SIG-M5 (cell line): ENCODE measurements around the gene CCN2.
"Not testable (repeated sequence)": the region's sequence is repeated elsewhere in the genome, so short reads cannot be mapped to it uniquely, and the experiment has no call there.

Source experiments
- DNase-seq: peaks from one replicate; lab custom pipeline; 2025; lab: John Stamatoyannopoulos, UW

The CCN2 gene

GRCh38 chr6:131937703-131938631, 13.2 kb downstream of the CCN2 start:
- DNase-seq, result no peak

DNA sequence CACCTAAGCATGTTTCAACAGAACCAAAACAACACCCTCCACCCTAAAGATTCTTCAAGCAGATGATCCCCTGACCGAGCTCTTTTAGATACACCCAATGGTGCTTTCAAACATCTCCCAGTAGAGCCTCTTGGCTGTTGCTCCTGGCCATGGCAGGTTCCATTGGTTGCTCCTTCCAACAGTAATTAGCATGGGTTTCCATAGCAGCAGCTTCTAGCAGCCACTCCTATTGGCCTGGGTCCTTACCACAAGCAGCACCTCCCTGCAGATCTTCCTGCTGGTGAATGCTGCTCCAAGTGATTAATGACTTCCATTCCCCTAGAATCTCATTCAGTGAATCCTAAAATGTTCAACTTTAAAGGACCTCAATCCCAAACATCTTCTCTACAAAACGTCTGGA, 13.9 kb downstream of the CCN2 start:
- no peak for DNase-seq

DNA sequence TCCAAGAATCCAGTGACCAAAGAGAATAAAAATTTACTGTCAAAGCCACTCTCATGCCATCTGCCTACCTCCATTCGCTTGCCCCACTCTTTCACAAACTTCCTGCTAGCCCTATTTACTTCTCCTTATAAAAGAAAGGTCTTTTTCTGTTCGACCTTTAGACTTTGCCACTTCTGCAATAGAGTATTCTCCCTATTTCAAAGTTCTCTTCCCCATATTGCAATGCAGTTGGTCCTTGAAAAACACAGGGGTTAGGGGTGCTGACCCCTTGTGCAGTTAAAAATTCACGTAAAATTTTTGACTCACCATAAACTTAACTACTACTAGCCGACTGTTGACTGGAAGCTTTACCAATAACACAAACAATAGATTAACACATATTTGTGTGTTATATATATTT, 15.0 kb downstream of the CCN2 start:
- no peak for DNase-seq

GRCh38 chr6:131931063-131931750, 20.0 kb downstream of the CCN2 start:
- DNase-seq, result no peak

DNA sequence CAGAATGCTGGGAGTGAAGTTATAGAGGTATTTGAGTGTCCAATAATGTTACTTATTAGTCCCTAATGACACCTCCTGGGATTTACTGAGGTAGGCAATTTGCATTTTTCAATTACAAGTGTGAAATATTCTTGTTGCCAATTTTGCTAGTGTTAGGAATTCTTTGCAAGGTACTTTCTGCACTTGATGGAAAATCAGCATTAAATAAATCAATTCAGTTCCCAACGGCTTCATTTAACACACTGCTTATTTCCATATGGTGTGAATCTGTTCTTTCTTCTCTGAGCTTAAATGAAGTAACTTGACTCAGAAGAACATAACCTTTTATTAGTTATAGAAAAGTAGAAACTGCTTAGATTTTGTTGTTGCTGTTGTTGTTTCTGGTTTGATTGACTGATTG, 21.2 kb downstream of the CCN2 start:
- no peak for DNase-seq

DNA sequence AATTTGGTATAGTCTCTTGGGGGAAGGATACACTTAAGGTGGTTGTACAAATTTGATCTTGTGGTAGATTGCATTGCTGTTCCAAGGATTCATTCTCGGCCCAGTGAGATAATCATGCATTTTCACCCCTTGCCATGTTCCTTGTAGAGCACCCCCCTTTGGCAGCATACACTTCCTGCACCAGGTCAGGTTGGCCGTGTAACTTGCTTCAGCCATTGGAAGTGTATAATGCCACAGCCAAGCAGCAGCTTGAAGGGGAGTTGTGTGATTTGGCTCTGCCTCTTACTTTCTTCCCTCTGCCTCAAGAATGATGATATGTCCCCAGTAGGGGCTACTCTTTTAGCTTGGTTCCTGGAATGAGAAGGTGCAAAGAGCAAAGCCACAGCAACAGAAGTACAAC, 21.9 kb downstream of the CCN2 start:
- DNase-seq, result no peak

GRCh38 chr6:131924881-131925474, 26.2 kb downstream of the CCN2 start:
- DNase-seq, result no peak

- DNase-seq, result no peak
Measured at GRCh38 chr6:131923356-131923755, 27.8 kb downstream of the CCN2 start.

DNA sequence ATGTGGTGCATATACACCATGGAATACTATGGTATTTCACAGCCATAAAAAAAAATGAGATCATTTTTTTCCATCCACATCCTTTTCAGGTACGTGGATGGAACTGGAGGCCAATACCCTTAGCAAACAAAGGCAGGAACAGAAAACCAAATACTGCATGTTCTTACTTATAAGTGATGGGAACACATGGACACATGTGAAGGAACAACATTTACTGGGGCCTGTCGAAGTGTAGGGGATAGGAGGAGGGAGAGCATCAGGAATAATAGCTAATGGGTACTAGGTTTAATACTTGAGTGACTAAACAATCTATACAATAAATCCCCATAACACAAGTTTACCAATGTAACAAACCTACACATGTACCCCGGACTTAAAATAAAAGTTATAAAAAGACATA, 30.5 kb downstream of the CCN2 start:
- DNase-seq, result no peak

DNA sequence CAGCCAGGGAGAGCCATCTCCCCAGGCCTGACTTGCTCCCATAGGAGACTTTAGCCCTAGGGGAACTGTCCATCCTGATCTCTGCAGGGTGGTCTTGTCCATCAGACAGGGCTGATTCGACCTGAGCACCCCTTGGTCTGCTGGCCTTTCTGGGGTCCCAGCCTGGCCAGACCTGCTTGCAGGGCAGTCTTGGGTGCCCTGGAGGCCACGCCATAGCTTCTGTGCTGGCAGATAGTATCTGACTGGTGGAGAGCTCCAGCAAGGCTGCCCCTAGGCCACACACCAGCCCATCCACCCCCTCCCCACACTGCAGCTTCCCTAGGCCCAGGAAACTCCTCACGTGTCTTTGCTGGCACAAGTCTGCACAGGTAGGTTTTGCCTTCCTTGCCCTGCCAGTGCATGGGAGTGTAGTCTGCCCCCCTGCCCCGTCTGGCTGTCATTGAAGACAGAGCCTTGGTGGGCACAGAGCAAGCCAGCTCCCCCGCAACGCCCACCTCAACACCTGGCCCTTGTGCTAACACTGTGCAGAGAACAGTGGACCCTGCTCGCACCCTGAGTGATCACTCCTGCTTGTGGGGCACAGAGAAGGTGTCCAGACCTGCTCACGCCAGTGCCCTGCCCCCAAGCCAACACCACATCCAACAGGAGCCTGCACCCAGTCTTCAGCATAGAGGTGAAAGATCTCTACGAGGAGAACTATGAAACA, 32.4 kb downstream of the CCN2 start:
- DNase-seq, result no peak

- DNase-seq, result no peak
Measured at GRCh38 chr6:131917763-131918649, 33.2 kb downstream of the CCN2 start.

DNA sequence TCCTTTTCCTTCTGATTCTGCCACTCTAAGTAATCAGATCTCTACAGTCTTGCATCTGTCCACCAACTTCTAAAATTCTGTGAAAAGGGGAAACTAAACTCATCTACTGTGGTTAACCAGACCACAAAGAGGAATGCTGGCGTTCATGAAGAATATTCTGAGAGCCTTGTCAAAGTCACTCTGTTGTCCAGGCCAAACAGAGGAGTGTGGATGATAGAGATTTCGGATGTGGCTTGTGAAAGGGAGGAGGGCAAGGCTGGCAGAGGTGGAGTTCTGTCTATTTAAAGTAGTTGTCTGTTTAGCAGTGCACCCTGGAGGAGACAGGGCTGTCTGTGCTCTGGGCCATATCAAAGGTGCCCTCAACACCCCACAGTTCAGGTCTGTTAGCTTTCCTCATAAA, 33.9 kb downstream of the CCN2 start:
- no peak for DNase-seq

- DNase-seq, result no peak
Measured at GRCh38 chr6:131916847-131917246, 34.3 kb downstream of the CCN2 start.

- not testable (repeated sequence) for DNase-seq
Measured at GRCh38 chr6:131916091-131916796, 34.9 kb downstream of the CCN2 start.

DNA sequence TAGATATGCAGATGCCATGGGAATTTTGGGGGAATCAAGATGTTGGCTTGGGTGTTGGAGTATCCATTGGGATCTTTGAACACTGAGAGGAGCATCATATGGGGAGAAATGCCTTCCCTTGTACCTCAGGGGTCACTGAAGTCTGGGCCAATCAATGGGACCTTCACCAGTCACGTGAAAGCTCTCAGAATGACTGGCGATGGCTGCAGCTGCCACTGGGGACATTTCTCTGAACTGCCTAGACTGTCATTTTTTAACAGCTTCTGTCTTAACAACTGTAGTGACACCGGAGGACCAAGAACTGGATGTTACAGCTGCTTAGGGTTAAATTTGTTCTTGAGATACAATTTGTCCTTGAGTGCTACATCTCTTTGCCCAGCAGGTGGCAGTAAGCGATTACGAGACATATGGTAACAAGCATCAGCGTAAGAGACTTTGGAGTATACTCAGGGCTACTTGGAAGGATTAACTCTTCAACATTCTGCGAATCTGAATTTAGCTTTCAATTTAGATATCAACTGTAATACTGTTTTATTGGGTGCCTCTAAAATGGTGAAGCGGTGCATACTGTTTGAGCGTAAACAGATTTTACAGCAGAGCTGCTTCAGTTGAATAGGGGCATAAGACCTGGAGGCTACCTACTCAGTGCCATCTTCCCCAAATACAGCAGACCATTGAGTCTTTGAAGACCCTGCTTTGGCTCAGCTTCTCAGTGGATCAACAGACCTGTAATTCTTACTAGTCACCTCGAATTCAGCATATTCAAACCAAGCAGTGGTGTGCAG, 36.0 kb downstream of the CCN2 start:
- no peak for DNase-seq

DNA sequence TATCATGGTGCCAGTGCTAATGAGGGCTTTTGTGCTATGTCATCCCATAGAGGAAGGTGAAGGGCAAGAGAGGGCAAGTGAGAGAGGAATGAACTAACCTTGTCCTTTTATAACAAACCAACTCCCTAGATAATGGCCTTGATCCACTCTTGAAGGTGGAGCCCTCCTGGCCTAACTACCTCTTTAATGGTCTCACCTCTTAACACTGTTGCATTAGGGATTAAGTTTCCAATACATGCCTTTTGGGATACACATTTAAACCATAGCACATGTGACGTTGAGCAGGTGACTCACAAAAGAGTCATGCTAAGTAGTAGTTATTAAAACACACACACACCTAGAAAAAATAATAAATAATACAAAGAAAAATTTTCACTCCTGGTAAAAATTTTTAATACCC, 36.9 kb downstream of the CCN2 start:
- no peak for DNase-seq

- no peak for DNase-seq
Measured at GRCh38 chr6:131911951-131912350, 39.2 kb downstream of the CCN2 start.

- no peak for DNase-seq
Measured at GRCh38 chr6:131910956-131911355, 40.2 kb downstream of the CCN2 start.

DNA sequence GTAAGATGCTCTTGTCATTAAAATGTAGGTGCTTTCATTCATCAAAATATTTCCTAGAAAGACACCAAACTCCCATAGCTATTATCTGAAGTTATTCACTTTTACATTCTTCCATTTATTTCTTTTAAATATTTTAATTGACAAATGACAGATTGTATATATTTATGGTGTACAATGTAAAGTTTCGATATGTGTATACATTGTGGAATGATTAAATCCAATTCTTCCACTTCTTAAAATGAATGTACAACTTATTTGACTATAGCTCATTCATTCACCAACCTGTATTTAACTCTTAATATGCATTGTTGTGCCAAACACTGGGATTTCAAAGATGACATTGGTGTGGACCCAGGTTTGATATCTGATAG, 41.0 kb downstream of the CCN2 start:
- no peak for DNase-seq
